Nephron progenitor cell (in vitro differentiated cells): ENCODE results near the gene TPSD1.
"Not testable (repeated sequence)": the region's sequence is repeated elsewhere in the genome, so short reads cannot be mapped to it uniquely, and the experiment has no call there.

ENCODE experiments used
- DNase-seq: peaks from one replicate; pipeline ENCODE4 v3.0.0; 2021
- H3K27ac Mint-ChIP-seq: 2 replicates; pipeline ENCODE4 v1.8.0; 2021; ENCODE audit warnings: mild to moderate bottlenecking, moderate library complexity, mixed read lengths
- H3K27me3 Mint-ChIP-seq: 2 replicates; pipeline ENCODE4 v1.8.0; 2021; ENCODE audit warnings: mild to moderate bottlenecking, low read depth, mixed read lengths; ENCODE audit not compliant: poor library complexity
- H3K36me3 Mint-ChIP-seq: 2 replicates; pipeline ENCODE4 v1.8.0; 2021; ENCODE audit warnings: low read depth, mixed read lengths
- H3K4me1 Mint-ChIP-seq: 2 replicates; pipeline ENCODE4 v1.8.0; 2021; ENCODE audit warnings: mixed read lengths
- H3K4me3 Mint-ChIP-seq: 2 replicates; pipeline ENCODE4 v1.8.0; 2021; ENCODE audit warnings: mild to moderate bottlenecking, moderate library complexity, mixed read lengths
- H3K9me3 Mint-ChIP-seq: 2 replicates; pipeline ENCODE4 v1.8.0; 2021; ENCODE audit warnings: mild to moderate bottlenecking, moderate library complexity, mixed read lengths
- CTCF ChIP-seq: fragments of 200-600 bp; sonication (generic); IDR thresholded peaks from 2 replicates; pipeline ENCODE4 v1.5.0; 2021; ENCODE audit warnings: antibody characterized with exemption

TPSD1 gene

GRCh38 chr16:1265090-1265630, 9.3 kb downstream of the TPSD1 start:
- Mint-ChIP-seq H3K36me3 (no peaks in the 10 kb centered on the region), H3K9me3 (peaks cover 14% of the 10 kb centered on the region), H3K27ac (no peak overlapping the region), H3K27me3 (peaks cover 63% of the 10 kb centered on the region), H3K4me1 (peaks cover 4% of the 10 kb centered on the region), H3K4me3 (no peak overlapping the region)
- TF ChIP-seq CTCF: no peak
- DNase-seq: no peak

GRCh38 chr16:1265826-1266225, 10.0 kb downstream of the TPSD1 start:
- Mint-ChIP-seq H3K4me1 (no peaks in the 10 kb centered on the region), H3K4me3 (no peak overlapping the region), H3K27me3 (peaks cover 63% of the 10 kb centered on the region), H3K9me3 (peaks cover 14% of the 10 kb centered on the region), H3K36me3 (no peaks in the 10 kb centered on the region), H3K27ac (no peak overlapping the region)
- no peak for DNase-seq
- TF ChIP-seq CTCF: no peak

GRCh38 chr16:1269418-1269817, 13.5 kb downstream of the TPSD1 start:
- Mint-ChIP-seq H3K9me3 (peaks cover 11% of the 10 kb centered on the region), H3K27me3 (peaks cover 55% of the 10 kb centered on the region)
- DNase-seq, H3K4me3 Mint-ChIP-seq, H3K4me1 Mint-ChIP-seq, H3K27ac Mint-ChIP-seq, H3K36me3 Mint-ChIP-seq: not testable (repeated sequence)

- Mint-ChIP-seq H3K4me3 (no peak overlapping the region), H3K27ac (no peak overlapping the region), H3K36me3 (no peaks in the 10 kb centered on the region), H3K9me3 (peaks cover 5% of the 10 kb centered on the region), H3K4me1 (peaks cover 16% of the 10 kb centered on the region), H3K27me3 (peaks cover 59% of the 10 kb centered on the region)
- no peak for DNase-seq
- TF ChIP-seq CTCF: no peak
These were observed 15.5 kb downstream of the TPSD1 start for GRCh38 chr16:1271380-1271723.

GRCh38 chr16:1271724-1272413, 16.0 kb downstream of the TPSD1 start:
- DNase-seq, H3K9me3 Mint-ChIP-seq, H3K27ac Mint-ChIP-seq, H3K36me3 Mint-ChIP-seq, H3K4me3 Mint-ChIP-seq: not testable (repeated sequence)
- H3K4me1 Mint-ChIP-seq: peaks cover 16% of the 10 kb centered on the region
- peaks cover 54% of the 10 kb centered on the region for H3K27me3 Mint-ChIP-seq

- no peak overlapping the region for H3K4me3 Mint-ChIP-seq
- H3K9me3 Mint-ChIP-seq: no peaks in the 10 kb centered on the region
- DNase-seq: no peak
- no peak for TF ChIP-seq CTCF
- peak overlapping the region; percentile 9 for H3K27ac Mint-ChIP-seq
- H3K36me3 Mint-ChIP-seq: no peaks in the 10 kb centered on the region
- H3K4me1 Mint-ChIP-seq: peaks cover 19% of the 10 kb centered on the region
- peaks cover 49% of the 10 kb centered on the region for H3K27me3 Mint-ChIP-seq
These were observed 16.8 kb downstream of the TPSD1 start for GRCh38 chr16:1272453-1273198.

GRCh38 chr16:1273816-1274215, 17.9 kb downstream of the TPSD1 start:
- no peak for DNase-seq
- H3K4me1 Mint-ChIP-seq: peaks cover 30% of the 10 kb centered on the region
- no peaks in the 10 kb centered on the region for H3K36me3 Mint-ChIP-seq
- H3K4me3 Mint-ChIP-seq: no peak overlapping the region
- no peak overlapping the region for H3K27ac Mint-ChIP-seq
- peaks cover 48% of the 10 kb centered on the region for H3K27me3 Mint-ChIP-seq
- TF ChIP-seq CTCF: no peak
- H3K9me3 Mint-ChIP-seq: no peaks in the 10 kb centered on the region
